ENCODE measurements around the gene THOC2. TPM values are rescaled to one million over a fixed set of nuclear protein-coding genes. Genes with fewer than 3 reads are reported as not detected.
A peak's percentile ranks its signal among the peaks of the same experiment; 100 is the strongest.

THOC2 gene
- total and polyA plus RNA-seq, 9 of the 15 experiments (the other 6 are each of a cell fraction or from before 2014, with no cell fraction given): 131 to 234 (median 192) TPM

DNA sequence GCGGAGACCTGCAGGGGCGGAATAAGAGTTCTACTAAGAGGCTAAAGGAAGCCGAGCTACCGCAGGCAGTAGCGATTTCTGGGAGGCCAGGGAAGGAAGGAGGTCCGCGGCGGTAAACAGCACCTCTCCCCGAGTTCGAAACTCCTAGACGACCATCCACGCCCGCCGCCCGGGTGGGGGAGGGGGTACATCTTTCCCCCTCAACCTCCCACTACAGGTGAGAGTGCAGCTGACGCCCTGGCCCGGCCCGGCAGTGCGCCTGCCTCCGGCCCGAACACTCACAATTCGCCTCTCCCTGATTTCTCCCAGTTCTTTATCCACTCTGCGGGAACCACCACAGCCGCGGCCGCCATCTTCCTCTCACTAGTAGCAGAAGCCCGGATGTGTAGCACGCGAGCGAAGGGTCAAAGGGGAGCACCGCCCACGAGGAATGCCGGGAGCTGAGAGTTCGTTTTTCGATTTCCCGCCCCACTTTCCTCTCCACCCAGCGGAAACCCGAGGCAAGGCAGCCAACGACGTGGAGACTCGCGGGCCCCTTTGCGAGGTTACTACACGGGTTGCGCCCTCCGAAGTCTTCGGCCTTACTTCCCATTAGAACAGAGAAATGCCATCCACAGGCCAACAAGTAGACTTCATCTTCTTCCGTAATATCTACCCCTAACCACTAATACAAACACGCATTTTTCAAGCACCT is at the start of gene THOC2 (continued):
- no peak for TF ChIP-seq MCM5 (IDR thresholded peaks at IDR 0.05; ENCODE audit: low read depth)
- TF ChIP-seq HDAC3 (IDR thresholded peaks at IDR 0.05; ENCODE audit: borderline replicate concordance, partially characterized antibody): peak; percentile 32
- peak; percentile 94 for TF ChIP-seq L3MBTL2 (IDR thresholded peaks at IDR 0.05)
- TF ChIP-seq, protein P1, sequence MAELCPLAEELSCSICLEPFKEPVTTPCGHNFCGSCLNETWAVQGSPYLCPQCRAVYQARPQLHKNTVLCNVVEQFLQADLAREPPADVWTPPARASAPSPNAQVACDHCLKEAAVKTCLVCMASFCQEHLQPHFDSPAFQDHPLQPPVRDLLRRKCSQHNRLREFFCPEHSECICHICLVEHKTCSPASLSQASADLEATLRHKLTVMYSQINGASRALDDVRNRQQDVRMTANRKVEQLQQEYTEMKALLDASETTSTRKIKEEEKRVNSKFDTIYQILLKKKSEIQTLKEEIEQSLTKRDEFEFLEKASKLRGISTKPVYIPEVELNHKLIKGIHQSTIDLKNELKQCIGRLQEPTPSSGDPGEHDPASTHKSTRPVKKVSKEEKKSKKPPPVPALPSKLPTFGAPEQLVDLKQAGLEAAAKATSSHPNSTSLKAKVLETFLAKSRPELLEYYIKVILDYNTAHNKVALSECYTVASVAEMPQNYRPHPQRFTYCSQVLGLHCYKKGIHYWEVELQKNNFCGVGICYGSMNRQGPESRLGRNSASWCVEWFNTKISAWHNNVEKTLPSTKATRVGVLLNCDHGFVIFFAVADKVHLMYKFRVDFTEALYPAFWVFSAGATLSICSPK (IDR thresholded peaks at IDR 0.05; ENCODE audit: borderline replicate concordance): no peak
- no peak for TF ChIP-seq IRF2 (CRISPR knock-in tag; IDR thresholded peaks at IDR 0.05)
- peak; percentile 93 for TF ChIP-seq POLR2A (conservative IDR thresholded peaks at IDR 0.05)
- no peak for TF ChIP-seq U2AF1 (optimal IDR thresholded peaks at IDR 0.05; ENCODE audit: low read depth, low read length)
- TF ChIP-seq, protein P2, sequence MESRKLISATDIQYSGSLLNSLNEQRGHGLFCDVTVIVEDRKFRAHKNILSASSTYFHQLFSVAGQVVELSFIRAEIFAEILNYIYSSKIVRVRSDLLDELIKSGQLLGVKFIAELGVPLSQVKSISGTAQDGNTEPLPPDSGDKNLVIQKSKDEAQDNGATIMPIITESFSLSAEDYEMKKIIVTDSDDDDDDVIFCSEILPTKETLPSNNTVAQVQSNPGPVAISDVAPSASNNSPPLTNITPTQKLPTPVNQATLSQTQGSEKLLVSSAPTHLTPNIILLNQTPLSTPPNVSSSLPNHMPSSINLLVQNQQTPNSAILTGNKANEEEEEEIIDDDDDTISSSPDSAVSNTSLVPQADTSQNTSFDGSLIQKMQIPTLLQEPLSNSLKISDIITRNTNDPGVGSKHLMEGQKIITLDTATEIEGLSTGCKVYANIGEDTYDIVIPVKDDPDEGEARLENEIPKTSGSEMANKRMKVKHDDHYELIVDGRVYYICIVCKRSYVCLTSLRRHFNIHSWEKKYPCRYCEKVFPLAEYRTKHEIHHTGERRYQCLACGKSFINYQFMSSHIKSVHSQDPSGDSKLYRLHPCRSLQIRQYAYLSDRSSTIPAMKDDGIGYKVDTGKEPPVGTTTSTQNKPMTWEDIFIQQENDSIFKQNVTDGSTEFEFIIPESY (CRISPR knock-in tag; IDR thresholded peaks at IDR 0.05): no peak
- TF ChIP-seq, protein P3, sequence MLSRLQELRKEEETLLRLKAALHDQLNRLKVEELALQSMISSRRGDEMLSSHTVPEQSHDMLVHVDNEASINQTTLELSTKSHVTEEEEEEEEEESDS (CRISPR knock-in tag; IDR thresholded peaks at IDR 0.05): no peak
- no peak; the same call in 1 of the 2 replicates for TF ChIP-seq SOX6 (IDR thresholded peaks at IDR 0.05)
- TF ChIP-seq, protein P4, sequence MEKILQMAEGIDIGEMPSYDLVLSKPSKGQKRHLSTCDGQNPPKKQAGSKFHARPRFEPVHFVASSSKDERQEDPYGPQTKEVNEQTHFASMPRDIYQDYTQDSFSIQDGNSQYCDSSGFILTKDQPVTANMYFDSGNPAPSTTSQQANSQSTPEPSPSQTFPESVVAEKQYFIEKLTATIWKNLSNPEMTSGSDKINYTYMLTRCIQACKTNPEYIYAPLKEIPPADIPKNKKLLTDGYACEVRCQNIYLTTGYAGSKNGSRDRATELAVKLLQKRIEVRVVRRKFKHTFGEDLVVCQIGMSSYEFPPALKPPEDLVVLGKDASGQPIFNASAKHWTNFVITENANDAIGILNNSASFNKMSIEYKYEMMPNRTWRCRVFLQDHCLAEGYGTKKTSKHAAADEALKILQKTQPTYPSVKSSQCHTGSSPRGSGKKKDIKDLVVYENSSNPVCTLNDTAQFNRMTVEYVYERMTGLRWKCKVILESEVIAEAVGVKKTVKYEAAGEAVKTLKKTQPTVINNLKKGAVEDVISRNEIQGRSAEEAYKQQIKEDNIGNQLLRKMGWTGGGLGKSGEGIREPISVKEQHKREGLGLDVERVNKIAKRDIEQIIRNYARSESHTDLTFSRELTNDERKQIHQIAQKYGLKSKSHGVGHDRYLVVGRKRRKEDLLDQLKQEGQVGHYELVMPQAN (IDR thresholded peaks at IDR 0.05; ENCODE audit: borderline replicate concordance): no peak
- no peak for TF ChIP-seq ETS2 (tag; IDR thresholded peaks at IDR 0.05; ENCODE audit: borderline replicate concordance, poor library complexity, severe bottlenecking)
- no peak for TF ChIP-seq HMGN3 (IDR thresholded peaks at IDR 0.05; ENCODE audit: borderline replicate concordance, extremely low read depth, insufficient read length, low read depth, low read length)
- no peak for TF ChIP-seq HNRNPK (IDR thresholded peaks at IDR 0.05; ENCODE audit: low read depth, low read length, poor library complexity, severe bottlenecking)
- no peak for TF ChIP-seq RBM22 (IDR thresholded peaks at IDR 0.05; ENCODE audit: low read depth, low read length, poor library complexity, severe bottlenecking)
- no peak for TF ChIP-seq TAF15 (IDR thresholded peaks at IDR 0.05; ENCODE audit: low read depth, low read length)
- TF ChIP-seq, protein P5, sequence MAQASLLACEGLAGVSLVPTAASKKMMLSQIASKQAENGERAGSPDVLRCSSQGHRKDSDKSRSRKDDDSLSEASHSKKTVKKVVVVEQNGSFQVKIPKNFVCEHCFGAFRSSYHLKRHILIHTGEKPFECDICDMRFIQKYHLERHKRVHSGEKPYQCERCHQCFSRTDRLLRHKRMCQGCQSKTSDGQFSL (CRISPR knock-in tag; IDR thresholded peaks at IDR 0.05): no peak
- TF ChIP-seq, protein P5 (tag; IDR thresholded peaks at IDR 0.05): no peak
- no peak for TF ChIP-seq PTRF (tag; IDR thresholded peaks at IDR 0.05)
- TF ChIP-seq ZFX (CRISPR knock-in tag; IDR thresholded peaks at IDR 0.05): peak; percentile 61
